Neural cell (in vitro differentiated cells): ENCODE data around the gene ING4. TPM values are rescaled to one million over a fixed set of nuclear protein-coding genes. Genes with fewer than 3 reads are reported as not detected.

Source experiments
- H2AFZ ChIP-seq: fragments of 200-600, 300-800 bp; sonication (generic), shearing (Covaris generic); 2 replicates; pipeline ENCODE4 v1.6.0; 2014; ENCODE audit warnings: low read depth, mild to moderate bottlenecking, antibody characterized with exemption, low read length, moderate library complexity
- H3F3A ChIP-seq: fragments of 200-600 bp; shearing (Covaris generic); 2 replicates; pipeline ENCODE4 v1.6.1; 2016; ENCODE audit warnings: mild to moderate bottlenecking, moderate library complexity, mixed read lengths, antibody characterized with exemption, low read length; ENCODE audit not compliant: insufficient read depth, poor library complexity, severe bottlenecking
- H3K27ac ChIP-seq: fragments of 200-600, 300-800 bp; sonication (generic), shearing (Covaris generic); 2 replicates; pipeline ENCODE4 v1.5.1; 2014; ENCODE audit warnings: mild to moderate bottlenecking, low read length, moderate library complexity
- H3K27me3 ChIP-seq: fragments of 300-800, 200-600 bp; sonication (generic), shearing (Covaris generic); 2 replicates; pipeline ENCODE4 v1.6.0; 2014; ENCODE audit warnings: mild to moderate bottlenecking, low read depth, low read length, moderate library complexity; ENCODE audit not compliant: insufficient read depth
- H3K36me3 ChIP-seq: fragments of 300-800, 200-600 bp; sonication (generic), shearing (Covaris generic); 2 replicates; pipeline ENCODE4 v1.5.1; 2014; ENCODE audit warnings: mild to moderate bottlenecking, antibody characterized with exemption, low read length, moderate library complexity; ENCODE audit not compliant: insufficient read depth
- H3K4me2 ChIP-seq: fragments of 300-800, 200-600 bp; sonication (generic), shearing (Covaris generic); 2 replicates; pipeline ENCODE4 v1.6.0; 2014; ENCODE audit warnings: mild to moderate bottlenecking, low read length
- H3K4me3 ChIP-seq: fragments of 300-800, 200-600 bp; sonication (generic), shearing (Covaris generic); 2 replicates; pipeline ENCODE4 v1.5.1; 2014; ENCODE audit warnings: mild to moderate bottlenecking, low read length, moderate library complexity
- H3K79me2 ChIP-seq: fragments of 200-600 bp; shearing (Covaris generic); replicated peaks from 2 replicates; pipeline ENCODE4 v1.6.0; 2014; ENCODE audit warnings: mild to moderate bottlenecking, low read length, moderate library complexity; ENCODE audit not compliant: insufficient read depth
- H3K9ac ChIP-seq: fragments of 300-800, 200-600 bp; sonication (generic), shearing (Covaris generic); 2 replicates; pipeline ENCODE4 v1.6.1; 2016; ENCODE audit warnings: mild to moderate bottlenecking, low read length, mixed read lengths
- H3K9me2 ChIP-seq: fragments of 200-600 bp; shearing (Covaris generic); 2 replicates; pipeline ENCODE4 v1.6.1; 2016; ENCODE audit warnings: mild to moderate bottlenecking, low read length, mixed read lengths; ENCODE audit not compliant: insufficient read depth
- H3K9me3 ChIP-seq: fragments of 200-600, 300-800 bp; sonication (generic), shearing (Covaris generic); 2 replicates; pipeline ENCODE4 v1.6.1; 2016; ENCODE audit warnings: mild to moderate bottlenecking, mixed run types, low read length, moderate library complexity, mixed read lengths
- H4K20me1 ChIP-seq: fragments of 200-600 bp; shearing (Covaris generic); 2 replicates; pipeline ENCODE4 v1.6.1; 2016; ENCODE audit warnings: mild to moderate bottlenecking, mixed run types; ENCODE audit not compliant: insufficient read depth
- CTCF ChIP-seq: fragments of 450-650 bp; IDR thresholded peaks from 2 replicates; pipeline ENCODE4 v1.5.1; 2014; ENCODE audit warnings: antibody characterized with exemption, mild to moderate bottlenecking, moderate library complexity; ENCODE audit not compliant: poor library complexity, severe bottlenecking
- EP300 ChIP-seq: fragments of 450-650 bp; conservative IDR thresholded peaks from 2 replicates; pipeline ENCODE4 v1.6.1; 2014; ENCODE audit warnings: antibody characterized with exemption, mild to moderate bottlenecking, moderate library complexity; ENCODE audit not compliant: poor library complexity, severe bottlenecking
- EZH2 ChIP-seq: fragments of 200-600, 300-800 bp; shearing (Covaris generic), sonication (generic); IDR thresholded peaks from 2 replicates; pipeline ENCODE4 v1.6.1; 2014; ENCODE audit warnings: antibody characterized with exemption, low read length, borderline replicate concordance, mild to moderate bottlenecking; ENCODE audit not compliant: insufficient read depth, poor library complexity, severe bottlenecking
- MXI1 ChIP-seq: fragments of 450-650 bp; conservative IDR thresholded peaks from 2 replicates; pipeline ENCODE4 v1.6.1; 2014; ENCODE audit warnings: antibody characterized with exemption, mild to moderate bottlenecking; ENCODE audit not compliant: poor library complexity, severe bottlenecking
- POLR2AphosphoS5 ChIP-seq: IDR thresholded peaks from 2 replicates; pipeline ENCODE4 v1.6.1; 2012
- RAD21 ChIP-seq: fragments of 450-650 bp; conservative IDR thresholded peaks from 2 replicates; pipeline ENCODE4 v1.6.1; 2014; ENCODE audit warnings: antibody characterized with exemption, mild to moderate bottlenecking, moderate library complexity
- REST ChIP-seq: IDR thresholded peaks from 2 replicates; pipeline ENCODE4 v1.6.1; 2012; ENCODE audit warnings: borderline replicate concordance
- SMC3 ChIP-seq: fragments of 450-650 bp; conservative IDR thresholded peaks from 2 replicates; pipeline ENCODE4 v1.6.1; 2014; ENCODE audit warnings: antibody characterized with exemption, mild to moderate bottlenecking, moderate library complexity; ENCODE audit not compliant: poor library complexity
- TAF1 ChIP-seq: IDR thresholded peaks from 2 replicates; pipeline ENCODE4 v1.6.1; 2012; ENCODE audit warnings: low read depth
- polyA plus RNA-seq: library from polyadenylated mRNA; depleted of rRNA; stranded (reverse); fragments of >200 nt; gene quantifications from 2 replicates; pipeline ENCODE4 v1.2.3, GENCODE V29; 2014

Gene ING4
- polyA plus RNA-seq, 1 donor from 2014 or later = 540 TPM

GRCh38 chr12:6644903-6645302 lies 18.0 kb downstream of the ING4 start:
- no peaks in the 10 kb centered on the region for H3K79me2 ChIP-seq
- H2AFZ ChIP-seq = no peak overlapping the region
- H3K9me3 ChIP-seq = no peaks in the 10 kb centered on the region
- no peaks in the 10 kb centered on the region for H3K27me3 ChIP-seq
- no peak overlapping the region for H3K4me3 ChIP-seq
- no peaks in the 10 kb centered on the region for H3F3A ChIP-seq
- H3K9me2 ChIP-seq = no peaks in the 10 kb centered on the region
- no peaks in the 10 kb centered on the region for H3K36me3 ChIP-seq
- no peaks in the 10 kb centered on the region for H4K20me1 ChIP-seq
- H3K27ac ChIP-seq = no peak overlapping the region
- TF ChIP-seq CTCF (peak; percentile 45), SMC3 (peak; percentile 57), MXI1 (no peak), RAD21 (peak; percentile 55)
- no peak overlapping the region for H3K4me2 ChIP-seq
- H3K9ac ChIP-seq = no peak overlapping the region

GRCh38 chr12:6644257-6644596 lies 18.7 kb downstream of the ING4 start:
- H3K4me3 ChIP-seq = no peak overlapping the region
- no peaks in the 10 kb centered on the region for H3F3A ChIP-seq
- TF ChIP-seq TAF1 = no peak
- TF ChIP-seq POLR2AphosphoS5 = no peak
- TF ChIP-seq RAD21 = no peak
- TF ChIP-seq CTCF = no peak
- no peak for TF ChIP-seq EZH2
- no peak for TF ChIP-seq SMC3
- no peak for TF ChIP-seq REST
- TF ChIP-seq EP300 = no peak

More at GRCh38 chr12:6644257-6644596, 18.7 kb downstream of the ING4 start:
- H3K27ac ChIP-seq = no peak overlapping the region
- no peak overlapping the region for H3K4me2 ChIP-seq
- no peaks in the 10 kb centered on the region for H3K79me2 ChIP-seq
- no peaks in the 10 kb centered on the region for H3K27me3 ChIP-seq
- no peaks in the 10 kb centered on the region for H3K9me2 ChIP-seq
- no peaks in the 10 kb centered on the region for H3K36me3 ChIP-seq
- H2AFZ ChIP-seq = no peak overlapping the region
- H3K9ac ChIP-seq = no peak overlapping the region
- no peaks in the 10 kb centered on the region for H3K9me3 ChIP-seq
- H4K20me1 ChIP-seq = no peaks in the 10 kb centered on the region
